Gastroesophageal sphincter (tissue), 3 donors: Measurements from ENCODE around the gene AKT3.

Source experiments
- POLR2A ChIP-seq, 2 donors: fragments of 450-650 bp; IDR thresholded peaks; one replicate each; pipeline ENCODE4 v1.6.1; 2017; ENCODE audit warnings: antibody characterized with exemption in 2 of 2, mild to moderate bottlenecking in 2 of 2, moderate library complexity in 1 of 2
- POLR2AphosphoS5 ChIP-seq: sonication (generic); formaldehyde crosslinking; IDR thresholded peaks from one replicate; pipeline ENCODE4 v1.6.1; 2017; ENCODE audit warnings: antibody characterized with exemption
- TF ChIP-seq, protein P1 (sequence below), 4 experiments: fragments of 200-600 bp in 2 of 4; fragments of 450-650 bp in 2 of 4; sonication (generic) in 1 of 4; IDR thresholded peaks; one replicate each; pipeline ENCODE4 v1.5.1; 2017 to 2019; ENCODE audit warnings: antibody characterized with exemption in 4 of 4, mild to moderate bottlenecking in 2 of 4, moderate library complexity in 2 of 4

GRCh38 chr1:243646841-243647240 is 203.2 kb downstream of the AKT3 start:
- TF ChIP-seq, protein P1, sequence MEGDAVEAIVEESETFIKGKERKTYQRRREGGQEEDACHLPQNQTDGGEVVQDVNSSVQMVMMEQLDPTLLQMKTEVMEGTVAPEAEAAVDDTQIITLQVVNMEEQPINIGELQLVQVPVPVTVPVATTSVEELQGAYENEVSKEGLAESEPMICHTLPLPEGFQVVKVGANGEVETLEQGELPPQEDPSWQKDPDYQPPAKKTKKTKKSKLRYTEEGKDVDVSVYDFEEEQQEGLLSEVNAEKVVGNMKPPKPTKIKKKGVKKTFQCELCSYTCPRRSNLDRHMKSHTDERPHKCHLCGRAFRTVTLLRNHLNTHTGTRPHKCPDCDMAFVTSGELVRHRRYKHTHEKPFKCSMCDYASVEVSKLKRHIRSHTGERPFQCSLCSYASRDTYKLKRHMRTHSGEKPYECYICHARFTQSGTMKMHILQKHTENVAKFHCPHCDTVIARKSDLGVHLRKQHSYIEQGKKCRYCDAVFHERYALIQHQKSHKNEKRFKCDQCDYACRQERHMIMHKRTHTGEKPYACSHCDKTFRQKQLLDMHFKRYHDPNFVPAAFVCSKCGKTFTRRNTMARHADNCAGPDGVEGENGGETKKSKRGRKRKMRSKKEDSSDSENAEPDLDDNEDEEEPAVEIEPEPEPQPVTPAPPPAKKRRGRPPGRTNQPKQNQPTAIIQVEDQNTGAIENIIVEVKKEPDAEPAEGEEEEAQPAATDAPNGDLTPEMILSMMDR (IDR thresholded peaks at IDR 0.05), result no peak
- TF ChIP-seq POLR2A (IDR thresholded peaks at IDR 0.05), result no peak
- no peak for TF ChIP-seq POLR2AphosphoS5
